ENCODE measurements around the gene ASXL3.

Gene ASXL3

GRCh38 chr18:33735428-33735827 lies 157.4 kb downstream of the ASXL3 start:
- no peak for DNase-seq

DNA sequence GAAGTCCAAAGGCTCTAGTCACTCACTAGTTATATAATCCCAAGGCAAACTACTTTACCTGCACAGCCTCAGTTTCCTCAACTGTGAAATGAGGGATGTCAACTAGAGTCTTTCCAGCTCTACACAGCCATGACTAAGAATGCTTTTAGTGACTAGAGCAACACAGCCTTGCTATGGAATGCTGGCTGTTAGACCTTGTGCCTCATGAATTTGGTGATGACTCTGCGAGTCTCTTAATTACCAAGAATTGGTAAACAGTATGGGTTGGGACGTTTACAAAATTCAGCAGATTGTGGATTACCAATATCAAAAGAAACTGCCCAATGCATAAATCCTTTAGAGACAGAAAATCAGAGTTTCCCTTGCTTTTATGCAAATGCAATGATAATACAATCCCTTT lies 163.7 kb downstream of the ASXL3 start:
- no peak for DNase-seq

- no peak for DNase-seq
These were observed 166.1 kb downstream of the ASXL3 start for GRCh38 chr18:33744032-33744697.

DNA sequence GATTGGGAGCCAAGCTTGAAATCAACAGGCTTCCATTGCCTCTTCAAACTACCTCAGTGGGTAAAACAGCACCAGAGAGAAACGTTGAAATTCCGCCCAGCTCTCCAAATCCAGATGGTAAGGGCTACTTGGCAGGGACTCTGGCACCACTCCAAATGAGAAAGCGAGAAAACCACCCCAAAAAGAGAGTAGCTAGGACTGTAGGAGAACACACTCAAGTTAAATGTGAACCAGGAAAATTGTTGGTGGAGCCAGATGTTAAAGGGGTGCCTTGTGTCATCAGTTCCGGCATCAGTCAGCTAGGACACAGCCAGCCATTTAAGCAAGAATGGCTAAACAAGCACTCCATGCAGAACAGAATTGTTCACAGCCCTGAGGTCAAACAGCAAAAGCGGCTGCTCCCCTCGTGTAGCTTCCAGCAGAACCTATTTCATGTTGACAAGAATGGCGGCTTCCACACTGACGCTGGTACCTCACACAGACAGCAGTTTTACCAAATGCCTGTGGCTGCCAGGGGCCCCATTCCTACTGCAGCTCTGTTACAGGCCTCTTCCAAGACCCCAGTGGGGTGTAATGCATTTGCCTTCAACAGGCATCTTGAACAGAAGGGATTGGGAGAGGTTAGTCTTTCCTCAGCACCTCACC lies 167.3 kb downstream of the ASXL3 start:
- no peak for DNase-seq

DNA sequence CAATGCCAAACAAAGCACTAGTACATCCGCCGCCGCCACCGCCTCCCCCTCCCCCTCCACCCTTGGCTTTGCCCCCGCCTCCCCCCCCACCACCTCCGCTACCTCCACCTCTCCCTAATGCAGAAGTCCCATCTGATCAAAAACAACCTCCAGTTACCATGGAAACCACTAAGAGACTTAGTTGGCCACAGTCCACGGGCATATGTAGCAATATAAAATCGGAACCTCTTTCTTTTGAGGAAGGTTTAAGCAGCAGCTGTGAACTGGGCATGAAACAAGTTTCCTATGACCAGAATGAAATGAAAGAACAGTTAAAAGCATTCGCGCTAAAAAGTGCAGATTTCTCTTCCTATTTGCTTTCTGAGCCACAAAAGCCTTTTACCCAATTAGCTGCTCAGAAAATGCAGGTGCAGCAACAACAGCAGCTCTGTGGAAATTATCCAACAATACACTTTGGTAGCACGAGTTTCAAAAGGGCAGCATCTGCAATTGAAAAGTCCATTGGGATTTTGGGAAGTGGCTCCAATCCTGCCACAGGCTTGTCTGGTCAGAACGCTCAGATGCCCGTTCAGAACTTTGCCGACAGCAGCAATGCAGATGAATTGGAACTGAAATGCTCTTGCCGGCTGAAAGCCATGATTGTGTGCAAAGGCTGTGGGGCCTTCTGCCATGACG lies 168.0 kb downstream of the ASXL3 start:
- DNase-seq, result no peak

GRCh38 chr18:33749834-33750233 lies 171.8 kb downstream of the ASXL3 start:
- DNase-seq, result no peak

- no peak for DNase-seq
These were observed 172.3 kb downstream of the ASXL3 start for GRCh38 chr18:33750366-33750765.

- DNase-seq, result no peak
These were observed 173.7 kb downstream of the ASXL3 start for GRCh38 chr18:33751613-33752221.

DNA sequence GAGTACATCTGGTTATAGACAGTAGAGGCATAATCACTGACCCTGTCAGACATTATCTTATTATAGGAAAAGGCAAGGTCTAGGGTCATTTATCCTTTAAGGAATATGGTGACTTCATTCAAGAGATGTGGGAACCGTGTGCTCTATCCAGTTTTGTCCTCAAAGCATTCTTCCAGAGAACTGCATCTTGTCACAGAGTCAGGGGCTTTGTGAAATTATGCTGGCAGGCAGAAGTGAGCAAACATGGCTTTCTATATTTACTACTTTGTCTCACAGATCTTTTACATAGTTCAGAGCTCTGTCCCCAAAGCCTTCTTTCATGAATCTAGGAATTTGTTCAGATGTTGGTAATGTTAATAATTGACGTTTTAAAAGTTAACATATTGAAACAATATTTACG lies 177.4 kb downstream of the ASXL3 start:
- DNase-seq, result no peak

GRCh38 chr18:33755931-33756560 lies 178.0 kb downstream of the ASXL3 start:
- DNase-seq, result no peak

DNA sequence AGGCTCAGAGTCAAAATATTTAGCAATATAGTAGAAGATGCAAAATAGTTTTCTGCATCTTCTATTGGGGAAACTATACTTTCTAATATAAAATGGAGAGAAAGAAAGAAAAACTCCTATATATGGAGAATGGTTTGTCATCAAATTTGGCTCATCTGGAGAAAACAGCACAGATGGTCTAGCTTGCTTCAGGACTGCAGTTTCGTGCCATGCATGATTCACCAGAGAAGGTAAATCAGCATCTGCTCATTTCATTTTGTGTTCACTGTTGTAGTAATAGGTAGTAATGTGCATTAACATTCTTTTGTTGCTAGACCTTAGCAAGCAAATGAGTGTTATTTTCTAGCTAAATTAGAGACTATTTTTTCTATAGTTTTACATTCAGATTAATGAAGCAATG lies 179.0 kb downstream of the ASXL3 start:
- DNase-seq, result no peak

GRCh38 chr18:33761363-33761762 lies 183.3 kb downstream of the ASXL3 start:
- DNase-seq, result no peak

GRCh38 chr18:33781429-33781828 lies 203.4 kb downstream of the ASXL3 start:
- DNase-seq, result no peak
